ENCODE measurements around the gene COL20A1.

COL20A1 gene

DNA sequence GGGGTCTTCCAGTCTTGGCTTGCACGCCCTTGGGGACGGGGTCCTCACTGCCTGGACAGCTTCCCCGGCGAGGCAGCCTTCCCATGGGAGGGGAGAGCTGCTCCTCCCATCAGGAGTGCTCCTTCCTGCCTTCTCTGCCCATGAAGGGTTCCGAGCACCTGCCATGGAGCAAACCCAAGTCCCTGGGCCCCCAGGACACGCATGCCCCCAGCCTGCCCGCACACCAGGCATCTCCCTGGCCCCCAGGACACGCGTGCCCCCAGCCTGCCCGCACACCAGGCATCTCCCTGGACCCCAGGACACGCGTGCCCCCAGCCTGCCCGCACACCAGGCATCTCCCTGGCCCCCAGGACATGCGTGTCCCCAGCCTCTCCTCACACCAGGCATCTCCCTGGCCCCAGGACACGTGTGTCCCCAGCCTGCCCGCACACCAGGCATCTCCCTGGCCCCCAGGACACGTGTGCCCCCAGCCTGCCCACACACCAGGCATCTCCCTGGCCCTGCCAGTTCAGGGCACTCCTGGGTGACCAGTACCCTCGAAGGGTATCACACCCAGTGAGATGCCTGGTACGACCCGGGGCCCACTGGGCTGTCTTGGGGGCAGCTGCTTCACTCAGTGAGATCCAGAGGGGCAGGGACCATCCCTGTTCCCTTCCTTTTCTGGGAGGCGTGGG, 21.7 kb downstream of the COL20A1 start:
- Histone ChIP-seq H3K4me3 (replicated peaks; ENCODE audit: low read depth, low read length) (no peak overlapping the region), H3K36me3 (ENCODE audit: control insufficient read depth, insufficient read depth, low read length) (no peaks in the 10 kb centered on the region), H3K27me3 (replicated peaks; ENCODE audit: control insufficient read depth, insufficient read depth, low read length) (no peaks in the 10 kb centered on the region; the same call in 1 of the 2 replicates)
- TF ChIP-seq CTCF (IDR thresholded peaks at IDR 0.05; ENCODE audit: insufficient read depth, low read length, poor library complexity, severe bottlenecking) = no peak
- no peak for DNase-seq (ENCODE audit: extremely low read depth, insufficient read length)

- no peak for DNase-seq (ENCODE audit: extremely low read depth, insufficient read length)
- Histone ChIP-seq H3K36me3 (ENCODE audit: control insufficient read depth, insufficient read depth, low read length) (no peaks in the 10 kb centered on the region), H3K27me3 (replicated peaks; ENCODE audit: control insufficient read depth, insufficient read depth, low read length) (no peaks in the 10 kb centered on the region; the same call in 1 of the 2 replicates), H3K4me3 (replicated peaks; ENCODE audit: low read depth, low read length) (no peak overlapping the region)
- TF ChIP-seq CTCF (IDR thresholded peaks at IDR 0.05; ENCODE audit: insufficient read depth, low read length, poor library complexity, severe bottlenecking) = no peak
Measured at GRCh38 chr20:63315240-63315689, 22.3 kb downstream of the COL20A1 start.

GRCh38 chr20:63315731-63316491, 22.9 kb downstream of the COL20A1 start:
- DNase-seq (ENCODE audit: extremely low read depth, insufficient read length) = no peak
- H3K27me3 ChIP-seq (replicated peaks; ENCODE audit: control insufficient read depth, insufficient read depth, low read length) = no peaks in the 10 kb centered on the region; the same call in 1 of the 2 replicates
- H3K4me3 ChIP-seq (replicated peaks; ENCODE audit: low read depth, low read length) = no peak overlapping the region
- no peak for TF ChIP-seq CTCF (IDR thresholded peaks at IDR 0.05; ENCODE audit: insufficient read depth, low read length, poor library complexity, severe bottlenecking)
- H3K36me3 ChIP-seq (ENCODE audit: control insufficient read depth, insufficient read depth, low read length) = no peaks in the 10 kb centered on the region

DNA sequence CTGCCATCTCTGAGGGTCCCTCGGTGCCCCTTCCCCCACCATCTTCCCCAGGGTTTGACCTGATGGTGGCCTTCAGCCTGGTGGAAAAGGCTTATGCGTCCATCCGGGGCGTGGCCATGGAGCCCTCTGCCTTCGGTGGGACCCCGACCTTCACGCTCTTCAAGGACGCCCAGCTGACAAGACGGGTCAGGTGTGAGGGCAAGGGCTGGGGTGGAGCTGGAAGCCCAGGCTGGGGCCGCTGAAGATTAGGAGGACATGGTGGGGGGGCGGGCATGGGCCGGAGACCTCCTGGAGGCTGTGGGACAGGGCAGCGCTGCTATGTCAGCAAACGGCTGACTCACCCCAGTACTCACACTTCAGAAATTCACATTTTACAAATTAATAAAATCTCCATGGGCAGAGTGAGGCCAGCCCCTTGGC, 23.5 kb downstream of the COL20A1 start:
- no peak for DNase-seq (ENCODE audit: extremely low read depth, insufficient read length)
- Histone ChIP-seq H3K4me3 (replicated peaks; ENCODE audit: low read depth, low read length) (no peak overlapping the region), H3K36me3 (ENCODE audit: control insufficient read depth, insufficient read depth, low read length) (no peaks in the 10 kb centered on the region), H3K27me3 (replicated peaks; ENCODE audit: control insufficient read depth, insufficient read depth, low read length) (no peaks in the 10 kb centered on the region; the same call in 1 of the 2 replicates)
- TF ChIP-seq CTCF (IDR thresholded peaks at IDR 0.05; ENCODE audit: insufficient read depth, low read length, poor library complexity, severe bottlenecking) = no peak

DNA sequence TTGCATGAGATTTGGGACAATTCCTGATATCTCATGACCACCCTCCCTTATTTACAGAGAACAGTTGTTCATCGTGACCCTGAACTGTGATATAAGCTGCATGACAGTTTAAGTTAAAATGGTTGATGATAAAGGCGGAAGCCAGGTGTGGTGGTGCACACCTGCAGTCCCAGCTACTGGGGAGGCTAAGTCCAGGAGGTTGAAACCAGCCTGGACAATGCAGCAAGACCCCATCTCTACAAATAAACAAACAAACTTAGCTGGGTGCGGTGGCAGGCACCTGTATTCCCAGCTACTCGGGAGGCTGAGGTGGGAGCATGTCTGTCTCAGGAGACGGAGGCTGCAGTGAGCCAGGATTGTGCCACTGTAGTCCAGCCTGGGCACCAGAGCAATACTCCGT, 24.1 kb downstream of the COL20A1 start:
- Histone ChIP-seq H3K27me3 (replicated peaks; ENCODE audit: control insufficient read depth, insufficient read depth, low read length) (no peaks in the 10 kb centered on the region; the same call in 1 of the 2 replicates), H3K4me3 (replicated peaks; ENCODE audit: low read depth, low read length) (no peak overlapping the region), H3K36me3 (ENCODE audit: control insufficient read depth, insufficient read depth, low read length) (no peaks in the 10 kb centered on the region)
- no peak for DNase-seq (ENCODE audit: extremely low read depth, insufficient read length)
- no peak for TF ChIP-seq CTCF (IDR thresholded peaks at IDR 0.05; ENCODE audit: insufficient read depth, low read length, poor library complexity, severe bottlenecking)
